Measurements from ENCODE around the gene FAM162B. TPM values are rescaled to one million over a fixed set of nuclear protein-coding genes. Genes with fewer than 3 reads are reported as not detected.
"Not testable (repeated sequence)": the region's sequence is repeated elsewhere in the genome, so short reads cannot be mapped to it uniquely, and the experiment has no call there.

The FAM162B gene
- total RNA-seq, 3 donors from 2014 or later: 3.7 to 11.8 (median 6.9) TPM

- intact Hi-C loops (cut with DNase I; ENCODE audit: low total_unique reads): no loop called here
- DNase-seq (ENCODE audit: low spot score in 2 of 2): no peak
- Histone ChIP-seq H3K9me3 (no peaks in the 10 kb centered on the region), H3K4me3 (no peak overlapping the region), H3K27ac (no peak overlapping the region), H3K4me1 (no peaks in the 10 kb centered on the region), H3K27me3 (no peaks in the 10 kb centered on the region), H3K36me3 (peaks cover 18% of the 10 kb centered on the region)
- TF ChIP-seq POLR2A (IDR thresholded peaks at IDR 0.05): no peak
- TF ChIP-seq CTCF (IDR thresholded peaks at IDR 0.05): no peak
- no peak for TF ChIP-seq POLR2AphosphoS5 (IDR thresholded peaks at IDR 0.05)
These were observed 35.0 kb downstream of the FAM162B start for GRCh38 chr6:116730513-116730912.

- H3K36me3 ChIP-seq: peaks cover 9% of the 10 kb centered on the region
- no peak for DNase-seq (ENCODE audit: low spot score in 2 of 2)
- no peaks in the 10 kb centered on the region for H3K4me1 ChIP-seq
- H3K27ac ChIP-seq: no peak overlapping the region
- no peak for TF ChIP-seq CTCF (IDR thresholded peaks at IDR 0.05)
- no peak for TF ChIP-seq POLR2AphosphoS5 (IDR thresholded peaks at IDR 0.05)
- no peak for TF ChIP-seq POLR2A (IDR thresholded peaks at IDR 0.05)
- intact Hi-C loops (cut with DNase I; ENCODE audit: low total_unique reads): no loop called here
- no peak overlapping the region for H3K4me3 ChIP-seq
- H3K9me3 ChIP-seq: no peaks in the 10 kb centered on the region
- no peaks in the 10 kb centered on the region for H3K27me3 ChIP-seq
These were observed 38.6 kb downstream of the FAM162B start for GRCh38 chr6:116726947-116727346.

- H3K36me3 ChIP-seq: peaks cover 8% of the 10 kb centered on the region
- H3K27me3 ChIP-seq: no peaks in the 10 kb centered on the region
- intact Hi-C loops (cut with DNase I; ENCODE audit: low total_unique reads): no loop called here
- no peaks in the 10 kb centered on the region for H3K9me3 ChIP-seq
- H3K4me1 ChIP-seq: no peaks in the 10 kb centered on the region
- DNase-seq (ENCODE audit: low spot score in 2 of 2): no peak
- H3K27ac ChIP-seq: no peak overlapping the region
- H3K4me3 ChIP-seq: no peak overlapping the region
- TF ChIP-seq POLR2A (IDR thresholded peaks at IDR 0.05): no peak
- TF ChIP-seq POLR2AphosphoS5 (IDR thresholded peaks at IDR 0.05): no peak
- TF ChIP-seq CTCF (IDR thresholded peaks at IDR 0.05): no peak
These were observed 50.8 kb downstream of the FAM162B start for GRCh38 chr6:116714761-116715160.

GRCh38 chr6:116714296-116714695 is 51.2 kb downstream of the FAM162B start:
- TF ChIP-seq POLR2A (IDR thresholded peaks at IDR 0.05) (no peak), POLR2AphosphoS5 (IDR thresholded peaks at IDR 0.05) (no peak), CTCF (IDR thresholded peaks at IDR 0.05) (no peak)
- intact Hi-C loops (cut with DNase I; ENCODE audit: low total_unique reads): no loop called here
- DNase-seq (ENCODE audit: low spot score in 2 of 2): no peak
- no peaks in the 10 kb centered on the region for H3K4me1 ChIP-seq
- no peak overlapping the region for H3K4me3 ChIP-seq
- H3K9me3 ChIP-seq: no peaks in the 10 kb centered on the region
- peaks cover 8% of the 10 kb centered on the region for H3K36me3 ChIP-seq
- no peak overlapping the region for H3K27ac ChIP-seq
- no peaks in the 10 kb centered on the region for H3K27me3 ChIP-seq

GRCh38 chr6:116705917-116706316 is 59.6 kb downstream of the FAM162B start:
- TF ChIP-seq CTCF (IDR thresholded peaks at IDR 0.05) (no peak), POLR2A (IDR thresholded peaks at IDR 0.05) (no peak), POLR2AphosphoS5 (IDR thresholded peaks at IDR 0.05) (no peak)
- Histone ChIP-seq H3K27me3 (no peaks in the 10 kb centered on the region), H3K36me3 (no peaks in the 10 kb centered on the region), H3K4me3 (no peak overlapping the region), H3K9me3 (no peaks in the 10 kb centered on the region), H3K27ac (no peak overlapping the region), H3K4me1 (no peaks in the 10 kb centered on the region)
- DNase-seq (ENCODE audit: low spot score in 2 of 2): no peak
- intact Hi-C loops (cut with DNase I; ENCODE audit: low total_unique reads): no loop called here

- H3K9me3 ChIP-seq; H3K36me3 ChIP-seq; H3K27me3 ChIP-seq; intact Hi-C loops (cut with DNase I; ENCODE audit: low total_unique reads); H3K27ac ChIP-seq; DNase-seq (ENCODE audit: low spot score in 2 of 2); H3K4me1 ChIP-seq; H3K4me3 ChIP-seq: not testable (repeated sequence)
These were observed 61.6 kb downstream of the FAM162B start for GRCh38 chr6:116703888-116704287.

Measured in breast epithelium (tissue), 4 donors.